Neutrophil (primary cell): ENCODE measurements around the gene ITLN2.
A peak's percentile ranks its signal among the peaks of the same experiment; 100 is the strongest.

ENCODE experiments used
- H3K27ac ChIP-seq: fragments of 200-600 bp; sonication (generic); 2 replicates; pipeline ENCODE4 v1.5.1; 2016; ENCODE audit warnings: mild to moderate bottlenecking, moderate library complexity
- H3K27me3 ChIP-seq: fragments of 200-600 bp; sonication (generic); 2 replicates; pipeline ENCODE4 v1.6.0; 2016; ENCODE audit warnings: mild to moderate bottlenecking
- H3K36me3 ChIP-seq: fragments of 200-600 bp; sonication (generic); 2 replicates; pipeline ENCODE4 v1.5.1; 2017
- H3K4me1 ChIP-seq, 2 experiments: fragments of 200-600 bp in 1 of 2; sonication (generic) in 1 of 2; 1 replicate in 1 of 2; 2 replicates in 1 of 2; pipeline versions ENCODE4 v1.5.1 to v1.6.1; 2013 to 2016; ENCODE audit warnings: low read depth in 1 of 2, low read length in 1 of 2, mild to moderate bottlenecking in 1 of 2, moderate library complexity in 1 of 2; ENCODE audit not compliant: control insufficient read depth in 1 of 2, insufficient read depth in 1 of 2
- H3K4me3 ChIP-seq, 2 experiments: fragments of 200-600 bp in 1 of 2; sonication (generic) in 1 of 2; 1 replicate in 1 of 2; 2 replicates in 1 of 2; pipeline ENCODE4 v1.5.1; 2013 to 2016; ENCODE audit warnings: low read depth in 1 of 2, low read length in 1 of 2, mild to moderate bottlenecking in 1 of 2, moderate library complexity in 1 of 2
- H3K9me3 ChIP-seq: fragments of 200-600 bp; sonication (generic); 2 replicates; pipeline ENCODE4 v1.5.1; 2016
- TF ChIP-seq, protein P1 (sequence below): fragments of 200-600 bp; sonication (generic); IDR thresholded peaks from 2 replicates; pipeline ENCODE4 v1.5.1; 2016; ENCODE audit warnings: antibody characterized with exemption

The ITLN2 gene

DNA sequence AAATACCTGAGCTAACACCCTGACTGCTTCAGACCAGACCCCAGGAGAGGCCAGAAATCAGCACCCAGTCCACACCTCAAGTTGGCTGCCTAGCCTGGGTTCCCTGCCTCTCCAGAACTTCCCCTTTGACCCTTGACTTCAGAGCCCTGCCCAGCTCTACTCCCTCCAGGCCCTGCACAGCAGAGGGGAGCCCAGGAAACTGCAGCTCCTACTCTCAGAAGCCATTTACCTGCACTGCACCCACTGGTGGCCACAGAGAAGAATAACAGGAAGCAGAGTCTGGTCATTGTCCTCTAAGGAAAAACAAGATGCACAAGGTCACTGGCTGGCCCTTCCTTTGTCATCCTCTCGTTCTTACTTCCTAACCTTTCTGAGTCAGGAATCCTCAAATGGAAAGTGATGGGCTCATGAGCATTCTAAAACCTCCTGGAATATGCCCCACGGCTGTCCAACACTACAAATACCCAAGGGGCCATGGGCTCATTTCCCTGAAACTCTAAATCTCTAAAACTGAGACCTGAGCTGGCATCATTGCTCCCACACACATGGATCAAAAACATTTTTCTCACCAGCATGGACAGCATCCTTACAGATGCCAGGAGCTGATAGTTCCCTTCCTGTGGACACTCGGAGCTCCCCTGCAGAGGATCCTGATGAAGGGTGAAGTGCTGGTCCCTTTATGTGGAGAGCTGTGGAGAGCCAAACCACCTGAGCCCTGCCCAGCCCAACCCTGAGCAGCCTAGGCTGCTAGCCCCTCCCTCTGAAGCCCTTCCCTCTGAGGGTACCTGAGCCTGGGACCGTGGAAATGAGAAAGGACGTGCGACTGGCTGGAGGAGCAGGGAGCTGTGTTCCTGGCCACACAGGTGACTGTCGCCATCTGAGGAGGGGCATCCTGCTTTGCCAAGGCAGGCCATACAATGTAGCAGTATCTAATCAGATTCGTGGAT, at the start of gene ITLN2:
TSS of gene ITLN2 (minus strand) at position 652 of the 947 bp plus-strand sequence. CDS start at position 584, 68 bp downstream.
- no peak within 1 kb of the TSS for H3K4me3 ChIP-seq

DNA sequence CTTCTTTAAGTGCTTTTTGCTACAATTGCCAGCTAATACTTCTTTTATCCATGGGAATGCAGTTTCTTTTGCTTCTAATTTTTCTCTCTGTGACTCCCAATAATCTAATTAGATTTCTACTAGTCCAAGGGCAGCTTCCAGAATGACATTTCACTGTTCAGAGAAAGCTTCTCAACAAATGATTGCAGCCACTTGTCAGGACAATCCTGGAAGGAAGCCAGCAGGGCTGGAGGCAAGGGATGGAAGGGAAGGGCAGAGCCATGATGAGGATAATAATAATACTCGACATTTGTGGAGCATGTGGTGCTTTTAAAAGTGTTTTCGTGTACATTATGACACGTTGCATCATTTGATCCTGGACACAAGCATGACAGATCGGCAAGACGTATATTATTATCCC, 46.9 kb upstream of the ITLN2 start:
- Histone ChIP-seq H3K4me1 (peaks cover 0 to 6% of the 10 kb centered on the region in 2 experiments), H3K27ac (no peak overlapping the region), H3K36me3 (peaks cover 48% of the 10 kb centered on the region), H3K9me3 (no peaks in the 10 kb centered on the region), H3K4me3 (no peak overlapping the region), H3K27me3 (no peaks in the 10 kb centered on the region)
- TF ChIP-seq, protein P1, sequence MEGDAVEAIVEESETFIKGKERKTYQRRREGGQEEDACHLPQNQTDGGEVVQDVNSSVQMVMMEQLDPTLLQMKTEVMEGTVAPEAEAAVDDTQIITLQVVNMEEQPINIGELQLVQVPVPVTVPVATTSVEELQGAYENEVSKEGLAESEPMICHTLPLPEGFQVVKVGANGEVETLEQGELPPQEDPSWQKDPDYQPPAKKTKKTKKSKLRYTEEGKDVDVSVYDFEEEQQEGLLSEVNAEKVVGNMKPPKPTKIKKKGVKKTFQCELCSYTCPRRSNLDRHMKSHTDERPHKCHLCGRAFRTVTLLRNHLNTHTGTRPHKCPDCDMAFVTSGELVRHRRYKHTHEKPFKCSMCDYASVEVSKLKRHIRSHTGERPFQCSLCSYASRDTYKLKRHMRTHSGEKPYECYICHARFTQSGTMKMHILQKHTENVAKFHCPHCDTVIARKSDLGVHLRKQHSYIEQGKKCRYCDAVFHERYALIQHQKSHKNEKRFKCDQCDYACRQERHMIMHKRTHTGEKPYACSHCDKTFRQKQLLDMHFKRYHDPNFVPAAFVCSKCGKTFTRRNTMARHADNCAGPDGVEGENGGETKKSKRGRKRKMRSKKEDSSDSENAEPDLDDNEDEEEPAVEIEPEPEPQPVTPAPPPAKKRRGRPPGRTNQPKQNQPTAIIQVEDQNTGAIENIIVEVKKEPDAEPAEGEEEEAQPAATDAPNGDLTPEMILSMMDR = no peak

More for the DNA sequence above, at the start of gene ITLN2:
- TF ChIP-seq, protein P1 = peak; percentile 38
- Histone ChIP-seq H3K36me3 (no peaks in the 10 kb centered on the region), H3K27ac (no peak within 1 kb of the TSS), H3K9me3 (no peaks in the 10 kb centered on the region), H3K27me3 (no peaks in the 10 kb centered on the region), H3K4me1 (no peaks in the 10 kb centered on the region)

DNA sequence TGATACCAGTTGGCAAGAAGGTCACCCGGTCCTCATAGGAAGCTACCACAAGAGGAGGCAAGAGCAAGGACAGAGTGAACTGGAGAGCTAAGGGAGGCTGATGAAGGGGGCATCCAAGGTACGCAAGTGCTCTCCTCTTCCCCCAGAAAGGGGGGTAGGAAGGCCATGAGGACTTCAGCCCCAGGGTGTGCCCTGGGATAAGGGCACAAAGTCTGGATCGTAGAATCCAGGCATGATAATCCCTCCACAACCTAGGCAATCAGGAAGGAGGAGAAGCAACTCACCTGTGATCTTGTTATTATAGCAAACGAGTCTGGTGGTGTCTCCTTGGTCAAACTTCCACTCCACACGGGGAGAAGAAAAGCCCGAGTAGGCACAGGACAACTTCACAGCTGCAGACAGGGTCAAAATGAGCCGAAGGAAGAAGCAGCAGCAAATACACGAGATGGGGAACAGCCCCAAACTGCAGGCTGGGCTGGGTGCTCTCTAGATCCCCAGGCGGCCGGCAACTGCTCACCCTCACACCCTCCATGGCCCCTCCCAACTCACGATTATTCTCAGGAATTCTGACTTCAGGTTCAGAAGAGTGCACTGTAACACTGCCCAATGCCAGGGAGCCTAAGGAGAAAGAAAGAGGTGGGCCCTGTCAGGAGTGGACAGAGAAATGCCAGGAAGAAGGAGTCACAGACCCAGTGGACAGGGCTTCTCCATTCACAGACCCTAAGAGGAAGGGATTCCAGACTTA, 46.3 kb upstream of the ITLN2 start:
- Histone ChIP-seq H3K4me1 (peaks cover 0 to 6% of the 10 kb centered on the region in 2 experiments), H3K27me3 (no peaks in the 10 kb centered on the region), H3K9me3 (no peaks in the 10 kb centered on the region), H3K36me3 (peaks cover 50% of the 10 kb centered on the region), H3K27ac (no peak overlapping the region), H3K4me3 (no peak overlapping the region)
- TF ChIP-seq, protein P1 = no peak

DNA sequence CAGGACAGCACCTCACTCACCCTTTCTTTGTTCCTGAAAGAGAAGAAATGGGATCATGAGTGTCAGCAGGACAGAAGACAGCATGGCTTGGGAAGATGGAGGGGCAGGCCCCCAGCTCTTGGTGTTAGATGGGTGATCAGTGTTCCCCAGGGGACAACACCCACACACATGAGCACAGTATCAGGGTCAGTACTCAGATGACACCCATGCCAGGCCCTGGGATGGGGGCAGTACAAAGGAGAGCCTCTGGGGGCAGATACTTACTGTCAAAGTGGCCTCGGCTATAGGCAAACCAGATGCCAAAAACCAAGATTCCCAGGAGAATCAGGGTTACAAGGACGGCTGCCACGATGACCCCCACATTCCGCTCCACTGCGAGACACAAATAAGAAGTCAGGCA, 44.8 kb upstream of the ITLN2 start:
- Histone ChIP-seq H3K36me3 (peaks cover 58% of the 10 kb centered on the region), H3K4me3 (no peak overlapping the region), H3K27me3 (no peaks in the 10 kb centered on the region)

More for the DNA sequence above, 44.8 kb upstream of the ITLN2 start:
- TF ChIP-seq, protein P1 = no peak
- Histone ChIP-seq H3K9me3 (no peaks in the 10 kb centered on the region), H3K4me1 (peaks cover 0 to 6% of the 10 kb centered on the region in 2 experiments), H3K27ac (peak overlapping the region; percentile 62)
